Astrocyte of the hippocampus (primary cell): ENCODE results near the gene SUMO4.

ENCODE experiments used
- DNase-seq: peaks from one replicate; pipeline ENCODE4 v3.0.0; 2011; ENCODE audit warnings: low read depth, low spot score

The SUMO4 gene

DNA sequence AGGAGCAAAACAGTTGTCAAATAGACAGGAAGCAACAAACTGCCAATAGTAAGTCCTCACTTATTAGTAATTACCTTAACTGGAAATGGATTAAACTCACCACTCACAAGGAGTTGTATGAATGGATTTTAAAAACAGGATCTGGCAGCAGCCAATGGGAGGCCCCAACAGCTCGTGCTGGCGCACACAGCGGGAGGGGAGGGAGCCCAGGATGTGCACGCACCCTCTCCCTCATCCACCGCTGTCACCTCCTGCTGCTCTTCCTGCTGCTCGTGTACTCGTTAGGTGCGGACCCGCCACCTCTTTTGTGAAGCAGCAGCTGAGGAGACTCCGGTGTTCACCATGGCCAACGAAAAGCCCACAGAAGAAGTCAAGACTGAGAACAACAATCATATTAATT lies at the start of gene SUMO4:
Gene SUMO4 (plus strand): TSS at position 213 of the 400 bp plus-strand sequence. CDS start 130 bp downstream, at position 343.
- DNase-seq, result no peak

DNA sequence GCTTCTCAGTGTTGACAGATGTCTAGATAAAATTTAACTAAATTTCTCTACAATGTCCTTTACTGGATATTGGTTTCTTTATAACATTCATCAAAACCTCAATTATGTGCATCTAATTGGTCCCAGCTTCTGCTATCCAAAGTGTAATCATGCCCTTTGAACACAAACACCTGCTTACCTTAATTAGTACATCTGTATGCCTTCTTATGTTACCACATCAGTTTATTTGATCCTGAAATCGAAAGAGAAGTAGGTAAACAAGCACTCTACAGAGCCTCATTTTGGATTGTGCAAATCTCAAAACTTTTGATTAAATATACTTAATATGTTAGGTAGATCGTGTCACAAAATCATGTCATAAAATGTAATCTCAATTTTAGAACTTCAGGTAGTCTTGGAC lies 46.1 kb upstream of the SUMO4 start:
- no peak for DNase-seq

DNA sequence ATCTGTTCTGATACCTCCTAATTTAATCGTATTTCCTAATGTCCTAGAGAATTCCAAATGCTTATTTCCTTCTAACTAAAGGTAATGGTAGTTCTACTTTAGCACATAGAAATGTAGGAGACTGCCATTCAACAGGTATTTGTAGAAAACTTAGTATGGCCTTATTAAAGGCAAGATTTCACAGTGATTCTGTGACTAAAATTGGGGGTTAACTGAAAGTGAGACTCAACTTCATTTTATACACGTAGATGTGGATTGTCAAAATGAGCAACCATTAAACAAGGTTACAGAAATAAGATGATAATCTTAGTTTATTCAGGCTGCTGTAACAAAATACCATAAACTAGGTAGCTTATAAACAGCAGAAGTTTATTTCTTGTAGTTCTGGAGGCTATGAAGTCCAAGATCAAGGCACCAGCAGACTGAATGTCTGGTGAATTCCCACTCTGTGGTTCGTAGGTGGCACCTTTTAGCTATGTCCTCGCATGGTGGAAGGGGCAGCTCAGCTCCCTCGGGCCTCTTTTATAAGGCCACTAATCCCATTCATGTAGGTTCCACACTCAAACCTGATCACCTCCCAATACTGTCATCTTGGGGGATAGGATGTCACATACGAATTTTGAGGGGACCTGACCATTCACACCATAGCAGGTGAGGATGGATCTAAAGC lies 43.8 kb upstream of the SUMO4 start:
- DNase-seq, result no peak

DNA sequence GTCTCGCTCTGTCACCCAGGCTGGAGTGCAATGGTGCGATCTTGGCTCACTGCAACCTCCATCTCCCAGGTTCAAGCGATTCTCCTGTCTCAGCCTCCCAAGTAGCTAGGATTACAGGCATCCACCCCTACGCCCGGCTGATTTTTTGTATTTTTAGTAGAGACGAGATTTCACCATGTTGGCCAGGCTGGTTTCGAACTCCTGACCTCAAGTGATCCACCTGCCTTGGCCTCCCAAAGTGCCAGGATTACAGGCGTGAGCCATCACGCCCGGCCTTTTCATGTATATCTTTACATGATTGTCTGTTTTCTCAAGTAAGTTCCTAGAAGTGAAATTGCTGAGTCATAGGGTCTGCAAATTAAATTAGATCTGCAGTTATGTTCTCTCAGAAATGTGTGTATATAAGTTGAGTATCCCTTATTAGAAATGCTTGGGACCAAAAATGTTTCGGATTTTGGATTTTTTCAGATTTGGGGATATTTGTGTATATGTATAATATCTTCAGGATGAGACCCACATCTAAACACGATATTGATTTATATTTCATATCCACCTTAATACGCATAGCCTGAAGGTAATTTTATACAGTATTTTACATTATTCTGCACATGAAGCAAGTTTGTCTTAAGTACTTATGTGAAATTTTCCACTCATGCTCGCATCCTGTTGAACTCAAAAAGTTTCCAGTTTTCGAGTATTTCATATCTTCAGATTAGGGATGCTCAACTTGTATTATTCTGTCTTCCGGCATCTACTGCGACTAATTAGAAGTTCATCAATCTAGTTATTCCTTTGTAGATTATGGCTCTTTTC lies 42.1 kb upstream of the SUMO4 start:
- no peak for DNase-seq

DNA sequence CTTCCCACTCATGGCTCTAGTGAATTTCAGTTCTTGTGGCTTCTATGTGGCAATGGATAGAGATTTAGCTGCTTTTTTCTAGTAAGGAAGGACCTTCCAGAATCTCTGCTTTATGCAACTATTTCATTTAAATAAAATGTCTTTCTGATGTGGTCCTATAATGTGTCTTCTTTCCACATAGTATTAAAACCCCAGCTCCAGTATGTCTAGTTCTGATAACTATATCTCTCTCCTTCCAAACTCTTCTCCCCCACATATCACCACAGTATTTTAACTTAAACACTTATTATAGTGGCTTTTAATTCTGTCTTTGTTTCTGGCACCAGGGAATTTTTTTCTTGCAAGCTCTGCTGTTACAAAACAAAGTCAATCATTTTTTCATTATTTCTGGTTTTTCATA lies 40.6 kb upstream of the SUMO4 start:
- DNase-seq, result no peak

DNA sequence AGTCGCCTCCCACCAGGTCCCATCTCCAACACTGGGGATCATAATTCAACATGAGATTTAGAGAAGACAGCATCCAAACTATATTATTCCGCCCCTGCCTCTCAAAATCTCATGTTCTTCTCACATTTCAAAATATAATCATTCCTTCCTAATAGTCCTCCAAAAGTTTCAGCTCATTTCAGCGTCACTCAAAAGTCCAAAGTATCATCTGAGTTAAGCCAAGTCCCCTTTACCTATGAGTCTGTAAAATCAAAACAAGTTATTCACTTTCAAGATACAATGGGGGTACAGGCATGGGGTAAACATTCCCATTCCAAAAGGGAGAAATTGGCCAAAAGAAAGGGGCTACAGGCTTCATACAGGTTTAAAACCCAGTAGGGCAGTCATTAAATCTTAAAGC lies 39.5 kb upstream of the SUMO4 start:
- no peak for DNase-seq

DNA sequence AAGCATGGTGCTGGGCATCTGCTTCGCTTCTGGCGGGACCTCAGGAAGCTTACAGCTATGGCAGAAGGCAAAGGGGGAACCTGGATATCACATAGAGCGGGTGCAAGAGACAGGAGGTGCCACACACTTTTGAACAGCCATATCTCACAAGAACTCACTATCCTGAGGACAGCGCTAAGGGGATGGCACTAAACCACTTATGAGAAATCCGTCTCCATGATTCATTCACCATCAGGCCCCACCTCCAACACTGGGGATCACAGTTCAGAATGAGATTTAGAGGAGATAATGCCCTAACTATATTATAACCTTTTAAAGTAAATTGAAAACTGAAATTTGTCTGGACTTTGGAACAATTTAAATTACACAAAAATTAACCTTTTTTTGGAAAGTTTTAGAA lies 37.8 kb upstream of the SUMO4 start:
- no peak for DNase-seq

DNA sequence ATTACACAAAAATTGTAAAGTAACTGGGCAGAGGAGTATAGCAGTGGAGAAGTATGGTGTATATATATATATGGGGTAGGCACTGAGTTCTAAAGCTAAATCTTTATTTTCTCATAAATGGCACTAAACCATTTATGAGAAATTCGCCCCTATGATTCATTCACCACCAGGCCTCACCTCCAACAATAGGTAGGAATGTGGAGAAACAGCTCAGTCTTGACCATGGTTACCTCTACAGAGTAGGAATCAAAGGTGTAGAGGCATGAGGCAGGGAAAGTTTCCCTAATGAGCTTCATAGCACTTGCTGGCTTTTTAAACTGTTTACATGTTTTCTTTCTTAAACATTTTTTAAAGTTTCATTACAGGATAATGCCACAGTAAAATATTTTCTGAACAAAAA lies 36.9 kb upstream of the SUMO4 start:
- DNase-seq, result peak; percentile 35

DNA sequence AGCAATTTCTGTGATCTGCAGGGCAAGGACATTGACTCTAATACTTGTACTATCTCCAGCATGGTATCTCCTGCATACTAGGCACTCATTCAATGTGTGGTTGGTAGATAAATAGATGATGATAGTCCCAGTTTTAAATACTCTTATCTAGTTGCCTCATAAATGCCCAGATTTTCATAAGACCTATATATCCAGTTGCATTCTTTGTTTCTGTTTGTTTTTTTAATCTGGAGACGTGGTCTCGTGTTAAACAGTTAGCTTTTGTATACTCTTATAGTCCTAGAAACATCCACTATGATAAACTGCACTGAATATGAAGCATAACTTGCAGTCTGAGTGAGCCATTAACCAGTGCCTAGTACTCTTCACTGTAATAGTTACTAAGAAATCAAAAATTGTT lies 35.5 kb upstream of the SUMO4 start:
- no peak for DNase-seq

DNA sequence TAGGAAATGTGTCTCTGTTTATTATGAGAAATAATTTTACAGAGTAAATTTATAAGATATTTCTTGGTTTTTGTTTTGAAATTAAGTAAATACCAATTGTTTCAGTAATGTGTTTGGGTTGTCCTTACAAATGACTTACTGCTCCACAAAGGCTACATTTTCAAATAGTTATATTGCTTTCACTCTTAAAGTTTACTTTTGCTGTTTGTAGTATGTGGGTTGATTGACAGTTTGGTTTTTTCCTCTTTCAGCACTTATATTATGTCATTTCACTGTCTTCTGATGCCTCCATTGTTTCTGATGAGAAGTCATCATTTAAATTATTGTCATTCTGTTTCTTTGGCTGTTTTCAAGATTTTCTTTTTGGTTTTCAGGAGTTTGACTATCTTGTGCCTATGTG lies 34.9 kb upstream of the SUMO4 start:
- DNase-seq, result no peak

DNA sequence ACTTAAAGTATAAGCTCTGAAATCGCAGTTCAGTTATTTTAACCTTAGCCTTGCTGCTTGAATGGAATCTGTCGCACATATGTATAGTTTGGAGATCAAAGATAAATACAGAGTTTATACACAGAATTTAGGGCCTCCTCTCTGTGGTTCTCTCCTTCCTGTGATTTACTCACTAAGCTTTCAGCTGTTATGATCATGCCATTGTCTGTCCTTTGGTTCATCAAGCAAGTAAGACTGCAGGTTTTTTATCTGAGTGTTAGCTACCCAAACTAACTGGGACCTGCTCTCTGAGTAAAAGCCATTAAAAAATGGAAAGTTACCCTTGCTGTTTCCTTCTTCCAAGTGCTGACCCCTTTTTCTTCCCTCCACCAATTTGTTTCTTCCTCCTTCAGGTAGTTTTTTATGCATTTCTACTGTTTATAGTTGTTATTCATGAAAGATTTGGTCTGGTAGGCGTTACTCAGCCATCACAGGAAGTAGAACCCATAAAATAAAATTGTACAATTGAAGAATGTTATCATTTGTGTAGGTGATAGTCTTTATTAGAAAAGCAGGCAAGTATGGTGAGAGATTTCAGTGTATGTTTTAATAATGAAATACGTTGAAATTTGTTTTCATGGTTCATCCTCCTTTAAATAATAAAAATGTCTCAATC lies 33.7 kb upstream of the SUMO4 start:
- no peak for DNase-seq

DNA sequence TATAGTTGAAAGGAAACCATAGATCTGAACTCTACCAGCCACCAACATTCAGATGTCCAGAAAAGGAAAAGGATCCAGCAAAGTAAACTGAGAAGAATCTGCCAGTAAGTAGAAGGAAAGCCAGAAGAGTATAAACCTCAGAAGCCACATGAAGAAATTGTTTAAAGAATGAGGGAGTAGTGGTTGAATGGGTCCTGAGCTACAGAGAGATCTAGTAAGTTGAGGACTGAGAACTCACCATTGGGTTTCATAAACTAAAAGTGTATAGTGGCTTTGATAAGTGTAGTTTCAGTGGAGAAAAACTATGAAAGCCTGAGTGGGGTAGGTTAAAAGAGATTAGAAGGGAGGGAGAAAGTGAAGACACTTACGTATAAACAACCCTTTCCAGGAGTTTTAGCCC lies 32.0 kb upstream of the SUMO4 start:
- DNase-seq, result peak; percentile 20

DNA sequence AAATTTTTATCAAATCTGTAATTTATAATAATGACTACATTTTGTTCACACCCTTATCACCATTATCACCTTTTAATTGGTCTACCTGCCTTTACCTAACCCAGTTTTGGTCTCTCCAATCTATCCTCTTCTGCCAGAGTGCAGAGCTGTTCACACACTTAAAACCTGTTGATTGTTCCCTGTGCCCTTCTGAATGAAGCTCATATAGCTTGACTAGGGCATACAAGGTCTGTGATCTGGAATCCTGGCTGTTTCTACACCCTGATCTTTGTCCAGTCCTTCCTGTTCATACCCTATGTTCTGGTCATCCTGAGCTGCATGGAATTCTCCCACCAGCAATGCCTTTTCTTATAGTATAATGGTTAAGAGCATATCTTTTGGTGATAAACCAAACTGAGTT lies 28.9 kb upstream of the SUMO4 start:
- no peak for DNase-seq

DNA sequence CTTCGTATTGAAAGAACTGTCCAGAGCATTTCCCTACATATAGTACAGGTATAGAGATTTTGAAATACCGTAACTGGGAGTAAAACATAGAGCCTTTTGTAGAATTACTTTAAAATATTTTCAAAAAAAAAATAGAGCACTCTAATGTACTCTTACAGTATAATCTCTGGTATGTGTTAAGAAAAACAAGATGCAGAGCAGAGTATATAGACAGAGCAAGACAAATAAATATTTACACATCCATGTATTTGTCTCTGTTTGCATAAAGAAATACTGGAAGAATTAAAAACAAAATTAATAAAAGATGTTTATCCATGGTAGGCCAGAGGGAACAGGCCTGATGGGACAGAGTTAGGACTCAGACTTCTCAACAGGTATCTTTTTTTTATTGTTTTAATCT lies 28.0 kb upstream of the SUMO4 start:
- DNase-seq, result no peak

DNA sequence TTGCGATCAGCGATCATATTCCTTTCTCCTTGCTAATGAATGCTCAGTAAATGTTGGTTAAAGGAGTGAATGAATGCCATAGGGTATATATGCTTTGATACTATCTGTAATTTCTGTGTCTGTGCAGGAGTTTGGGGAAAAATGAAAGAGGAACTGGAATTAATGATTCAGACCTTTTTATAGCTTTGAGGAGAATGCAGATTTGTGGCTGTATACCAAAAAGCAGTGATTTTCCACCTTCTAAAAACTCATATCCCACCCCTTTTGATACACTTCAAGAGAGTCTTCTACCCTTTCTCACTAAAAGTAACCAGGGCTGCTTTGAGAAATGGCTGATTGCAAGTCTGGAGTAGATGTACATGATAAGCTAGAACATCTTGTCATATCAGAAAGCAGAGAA lies 26.6 kb upstream of the SUMO4 start:
- no peak for DNase-seq

DNA sequence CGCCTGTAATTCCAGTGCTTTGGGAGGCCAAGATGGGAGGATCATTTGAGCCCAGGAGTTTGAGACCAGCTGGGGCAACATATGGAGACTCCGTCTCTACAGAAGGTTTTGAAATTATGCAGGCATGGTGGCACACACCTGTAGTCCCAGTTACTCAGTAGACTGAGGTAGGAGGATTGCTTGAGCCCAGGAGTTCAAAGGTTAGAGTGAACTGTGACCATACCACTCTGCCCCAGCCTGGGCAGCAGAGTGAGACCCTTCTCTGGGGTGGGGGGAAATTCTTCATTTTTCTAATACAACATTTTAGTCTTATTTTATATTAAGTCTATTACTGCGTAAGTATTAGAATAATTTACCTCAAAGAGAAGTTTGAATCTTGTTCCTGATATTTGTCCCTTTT lies 20.1 kb upstream of the SUMO4 start:
- no peak for DNase-seq

DNA sequence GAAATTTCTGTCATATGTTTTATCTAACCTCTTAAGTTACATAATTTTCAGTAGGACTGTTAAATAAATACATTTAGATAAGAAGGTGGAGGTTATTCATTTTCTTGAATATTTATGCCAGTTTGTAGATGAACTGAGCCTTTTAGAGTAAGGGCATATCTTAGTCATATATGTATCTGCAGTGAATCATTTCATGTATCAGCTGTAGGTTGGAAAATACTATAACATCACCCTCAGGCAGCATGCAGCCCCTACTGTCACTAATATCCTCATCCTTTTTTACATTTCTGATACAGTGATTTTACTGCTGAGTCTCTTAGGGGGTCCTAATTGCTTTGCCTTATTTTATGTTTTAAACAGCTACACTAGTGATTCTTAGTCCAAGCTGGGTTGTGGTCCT lies 19.5 kb upstream of the SUMO4 start:
- no peak for DNase-seq

DNA sequence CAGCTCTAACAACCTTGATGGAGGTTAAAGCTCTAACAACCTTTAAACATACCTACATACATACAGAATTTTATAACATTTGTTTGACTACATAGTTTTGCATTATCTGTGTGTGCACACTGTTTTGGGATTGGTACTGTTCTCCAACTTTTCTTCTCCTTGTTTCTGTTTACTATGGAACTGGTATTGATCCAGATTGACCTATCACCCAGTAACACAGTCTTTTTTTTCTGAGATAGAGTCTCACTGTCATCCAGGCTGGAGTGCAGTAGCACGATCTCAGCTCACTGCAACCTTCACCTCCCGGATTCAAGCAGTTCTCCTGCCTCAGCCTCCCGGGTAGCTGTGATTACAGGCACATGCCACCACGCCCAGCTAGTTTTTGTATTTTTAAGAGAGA lies 16.7 kb upstream of the SUMO4 start:
- no peak for DNase-seq

DNA sequence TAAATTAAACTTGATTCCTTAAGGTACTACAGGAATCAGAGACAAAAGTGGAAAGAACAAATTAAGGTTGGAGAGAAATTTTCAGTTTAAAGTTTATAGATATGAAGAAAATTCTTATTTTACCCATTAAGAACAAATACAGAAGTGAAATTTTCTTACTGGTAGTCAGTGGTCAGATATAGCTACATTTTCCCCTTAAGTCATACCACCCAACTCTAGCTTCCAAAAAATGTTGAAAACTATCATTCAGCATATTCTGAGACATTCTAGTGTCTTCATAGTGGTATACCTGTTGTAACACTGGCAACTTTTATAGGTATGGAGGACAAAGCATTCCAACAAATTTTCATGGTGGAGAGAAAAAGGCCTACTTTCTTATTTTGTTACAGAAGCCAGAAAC lies 15.6 kb upstream of the SUMO4 start:
- DNase-seq, result no peak

DNA sequence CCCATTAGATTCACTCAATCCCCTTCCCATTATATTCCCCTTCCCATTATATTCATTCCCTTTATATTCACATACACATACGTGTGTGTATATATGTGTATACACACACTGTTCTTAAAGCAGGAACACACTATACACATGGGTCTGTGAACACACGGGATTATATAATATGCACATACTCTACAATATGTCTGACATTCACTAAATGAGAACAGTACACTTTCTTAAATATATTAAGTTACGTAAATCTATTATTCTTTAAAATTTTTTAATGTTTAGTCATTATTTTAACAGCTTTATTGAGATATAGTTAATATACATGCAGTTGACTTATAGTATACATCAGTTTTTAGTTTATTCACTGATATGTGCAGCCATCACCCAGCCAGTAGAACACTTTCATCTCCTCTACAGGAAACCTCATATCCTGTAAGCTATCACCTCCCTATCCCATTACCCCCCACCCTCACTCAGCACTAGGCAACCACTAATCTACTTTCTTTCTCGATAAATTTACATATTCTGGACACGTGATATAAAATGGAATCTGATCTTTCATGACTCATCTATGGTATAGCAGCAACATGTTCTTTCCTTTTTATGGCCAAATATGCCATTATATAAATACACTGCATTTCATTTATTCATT lies 13.9 kb upstream of the SUMO4 start:
- no peak for DNase-seq

DNA sequence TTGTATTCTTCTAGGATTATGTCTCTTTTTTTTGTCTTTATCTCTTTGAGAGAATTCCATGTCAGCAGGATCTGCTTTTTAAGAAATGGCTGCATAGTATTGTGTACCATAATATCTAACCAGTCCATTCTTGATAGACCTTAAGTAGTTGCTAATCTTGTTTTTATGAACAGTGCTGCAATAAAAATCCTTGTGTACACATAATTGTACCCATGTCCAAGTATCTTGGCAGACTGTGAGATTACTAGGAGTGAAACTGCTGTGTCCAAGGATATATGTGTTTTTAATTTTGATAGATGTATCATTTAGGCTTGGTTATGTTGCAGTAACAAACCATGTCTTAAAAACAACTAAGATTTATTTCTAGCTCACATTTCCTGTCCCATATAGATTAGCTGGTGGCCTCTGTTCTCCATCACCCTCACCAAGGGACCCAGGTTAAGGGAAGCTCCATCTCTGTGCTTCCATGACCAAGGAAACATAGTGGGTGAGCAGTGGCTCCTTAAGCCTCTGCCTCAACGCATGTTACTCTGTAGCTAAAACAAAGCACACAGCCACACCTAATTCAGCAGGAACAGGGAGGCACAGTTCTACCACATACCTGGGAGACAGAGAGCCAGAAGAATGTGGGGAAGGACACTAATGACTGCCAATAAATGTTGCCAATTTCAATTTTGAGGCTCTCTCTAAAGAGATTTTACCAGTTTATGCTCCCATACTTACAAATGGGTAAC lies 12.1 kb upstream of the SUMO4 start:
- DNase-seq, result no peak
